ENCODE results near the gene ATP7B.

The ATP7B gene

DNA sequence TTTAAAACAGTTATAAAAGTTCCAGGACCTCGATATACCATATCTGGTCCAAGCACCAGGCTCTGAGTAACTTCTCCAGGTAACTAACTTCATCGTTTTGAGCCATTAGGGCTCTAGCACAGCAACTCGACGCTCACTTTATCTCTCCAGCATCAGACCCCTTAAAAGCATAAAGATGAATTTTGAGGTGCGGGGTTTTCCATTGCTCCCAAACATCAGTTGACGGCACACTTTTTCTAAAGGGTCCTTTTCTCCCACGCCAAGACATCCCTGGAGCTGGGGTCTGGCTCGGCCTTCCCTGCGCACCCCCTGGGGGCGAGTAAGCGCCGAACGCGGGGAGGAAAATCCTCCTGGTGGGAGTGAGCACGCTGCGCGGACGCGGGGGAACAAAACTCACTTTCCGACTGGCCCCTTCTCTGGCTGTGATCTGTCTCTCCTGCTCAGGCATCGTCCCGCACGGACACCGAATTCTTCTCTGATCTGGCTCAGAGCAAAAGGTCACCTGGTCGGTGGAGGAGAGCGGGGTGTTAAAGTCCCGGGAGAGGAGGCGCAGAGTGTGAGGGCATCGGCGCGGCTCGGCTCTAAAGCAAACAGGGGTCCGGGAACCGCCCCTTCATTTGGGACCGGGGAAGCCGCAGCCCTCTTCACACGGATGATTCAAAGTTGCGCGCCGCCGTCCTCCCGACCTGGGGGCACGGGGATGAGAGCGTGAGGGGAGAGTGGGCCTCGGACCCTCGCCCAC, at the start of gene ATP7B:
TSS of gene ATP7B (minus strand) at position 561 of the 742 bp plus-strand sequence. CDS start at position 448, 113 bp downstream.
- TF ChIP-seq, protein P1, sequence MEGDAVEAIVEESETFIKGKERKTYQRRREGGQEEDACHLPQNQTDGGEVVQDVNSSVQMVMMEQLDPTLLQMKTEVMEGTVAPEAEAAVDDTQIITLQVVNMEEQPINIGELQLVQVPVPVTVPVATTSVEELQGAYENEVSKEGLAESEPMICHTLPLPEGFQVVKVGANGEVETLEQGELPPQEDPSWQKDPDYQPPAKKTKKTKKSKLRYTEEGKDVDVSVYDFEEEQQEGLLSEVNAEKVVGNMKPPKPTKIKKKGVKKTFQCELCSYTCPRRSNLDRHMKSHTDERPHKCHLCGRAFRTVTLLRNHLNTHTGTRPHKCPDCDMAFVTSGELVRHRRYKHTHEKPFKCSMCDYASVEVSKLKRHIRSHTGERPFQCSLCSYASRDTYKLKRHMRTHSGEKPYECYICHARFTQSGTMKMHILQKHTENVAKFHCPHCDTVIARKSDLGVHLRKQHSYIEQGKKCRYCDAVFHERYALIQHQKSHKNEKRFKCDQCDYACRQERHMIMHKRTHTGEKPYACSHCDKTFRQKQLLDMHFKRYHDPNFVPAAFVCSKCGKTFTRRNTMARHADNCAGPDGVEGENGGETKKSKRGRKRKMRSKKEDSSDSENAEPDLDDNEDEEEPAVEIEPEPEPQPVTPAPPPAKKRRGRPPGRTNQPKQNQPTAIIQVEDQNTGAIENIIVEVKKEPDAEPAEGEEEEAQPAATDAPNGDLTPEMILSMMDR (IDR thresholded peaks at IDR 0.05) = no peak

DNA sequence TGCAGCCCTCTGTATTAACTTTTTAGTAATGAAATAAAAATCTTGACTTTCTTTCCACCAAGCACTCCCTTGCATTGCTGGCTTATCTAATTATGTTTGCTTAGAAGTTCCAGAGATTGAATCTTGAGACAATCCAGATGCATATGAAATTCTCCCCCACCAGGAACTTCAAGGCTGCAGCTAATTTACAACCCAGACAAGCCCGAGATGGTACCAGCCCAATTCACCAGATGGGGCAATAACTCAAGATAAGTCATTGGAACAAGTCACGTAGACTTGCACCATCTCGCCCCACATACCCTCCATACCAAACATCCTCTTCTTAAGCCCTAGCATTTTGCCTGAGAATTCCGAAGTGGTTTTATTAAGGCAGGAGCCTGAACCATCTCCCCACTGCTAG, 42.2 kb upstream of the ATP7B start:
- TF ChIP-seq, protein P1 (IDR thresholded peaks at IDR 0.05) = no peak

DNA sequence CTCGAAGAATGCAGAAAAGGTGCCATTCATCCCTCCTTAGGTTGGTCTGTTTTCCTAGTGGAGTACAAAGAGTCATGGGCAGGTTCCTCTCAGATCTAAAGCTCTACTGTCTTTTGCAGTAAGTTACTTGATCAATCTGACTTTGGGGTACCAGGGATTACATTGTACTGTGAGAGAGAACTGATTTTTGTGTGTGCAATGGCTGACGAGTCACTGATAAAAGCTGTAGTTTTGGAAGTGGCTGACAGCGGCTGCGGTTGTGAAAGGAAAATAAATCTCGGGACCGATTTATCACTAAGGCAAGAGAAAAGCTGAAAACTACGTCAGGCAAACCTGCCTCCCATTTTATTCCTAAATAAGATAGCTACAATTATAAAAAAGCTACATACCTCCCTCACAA, 40.1 kb upstream of the ATP7B start:
- TF ChIP-seq, protein P1 (IDR thresholded peaks at IDR 0.05) = no peak

DNA sequence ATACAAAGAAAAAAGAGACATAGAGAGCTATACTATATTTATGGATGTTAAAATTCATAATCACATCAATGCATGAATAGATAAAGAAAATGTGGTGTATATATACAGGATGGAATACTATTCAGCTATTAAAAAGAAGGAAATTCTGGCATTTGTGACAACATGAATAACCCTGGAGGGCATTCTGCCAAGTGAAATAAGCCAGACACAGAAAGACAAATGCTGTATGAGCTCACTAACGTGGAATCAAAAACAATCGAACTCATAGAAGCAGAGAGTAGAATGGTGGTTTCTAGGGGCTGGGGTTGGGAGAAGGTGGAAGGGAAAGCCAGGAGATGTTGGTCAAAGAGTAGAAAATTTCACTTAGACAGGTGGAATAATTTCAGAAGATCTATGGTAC, 37.3 kb upstream of the ATP7B start:
- TF ChIP-seq, protein P1 (IDR thresholded peaks at IDR 0.05) = no peak

DNA sequence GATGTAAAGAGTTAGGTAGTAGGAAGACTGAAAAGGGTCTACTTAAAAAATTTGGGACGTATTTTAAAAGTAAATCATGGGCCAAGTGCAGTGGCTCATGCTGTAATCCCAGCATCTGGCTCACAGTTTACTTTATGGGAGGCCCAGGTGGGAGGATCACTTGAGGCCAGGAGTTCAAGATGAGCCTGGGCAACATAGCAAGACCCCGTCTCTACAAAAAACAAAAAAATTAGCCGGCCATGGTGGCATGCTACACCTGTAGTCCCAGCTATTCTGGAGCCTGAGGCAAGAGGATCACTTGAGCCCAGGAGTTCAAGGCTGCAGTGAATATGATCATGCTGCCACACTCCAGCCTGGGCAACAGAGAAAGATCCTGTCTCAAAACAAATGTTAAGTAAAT, 36.2 kb upstream of the ATP7B start:
- TF ChIP-seq, protein P1 (IDR thresholded peaks at IDR 0.05) = no peak

DNA sequence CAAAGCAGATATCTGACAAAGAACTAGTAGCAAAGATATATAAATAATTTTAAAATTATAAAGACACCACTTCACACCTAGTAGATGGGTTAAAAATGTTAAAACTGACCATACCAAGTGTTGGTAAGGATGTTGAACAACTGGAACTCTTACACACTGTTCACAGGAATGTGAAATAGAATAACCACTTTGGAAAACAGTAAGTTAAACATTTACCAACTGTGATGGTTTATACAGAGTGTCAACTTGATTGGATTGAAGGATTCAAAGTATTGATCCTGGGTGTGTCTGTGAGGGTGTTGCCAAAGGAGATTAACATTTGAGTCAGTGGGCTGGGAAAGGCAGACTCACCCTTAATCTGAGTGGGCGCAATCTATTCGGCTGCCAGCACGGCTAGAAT, 32.4 kb upstream of the ATP7B start:
- TF ChIP-seq, protein P1 (IDR thresholded peaks at IDR 0.05) = no peak

DNA sequence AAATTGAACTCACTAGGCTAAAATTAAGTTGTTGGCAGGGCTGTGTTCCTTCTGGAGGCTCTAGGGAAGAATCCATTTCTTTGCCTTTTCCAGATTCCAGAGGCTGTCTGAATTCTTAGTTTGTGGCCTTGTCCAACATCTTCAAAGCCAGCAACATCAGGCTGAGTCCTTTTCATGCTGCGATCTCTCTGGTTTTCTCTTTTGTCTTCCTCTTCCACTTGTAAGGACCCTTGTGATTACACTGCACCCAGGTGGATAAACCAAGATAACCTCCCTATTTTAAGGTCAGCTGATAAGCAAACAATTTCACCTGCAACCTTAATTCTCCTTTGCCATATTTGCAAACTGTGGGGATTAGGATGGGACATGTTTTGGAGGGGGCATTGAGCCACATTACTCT, 24.8 kb upstream of the ATP7B start:
- TF ChIP-seq, protein P1 (IDR thresholded peaks at IDR 0.05) = no peak
